RWPE1 (cell line): ENCODE measurements around the gene PHACTR3.
"Not testable (repeated sequence)": the region's sequence is repeated elsewhere in the genome, so short reads cannot be mapped to it uniquely, and the experiment has no call there.

Experiments
- CTCF ChIA-PET: fragments of 350-600 bp; sonication (Branson Sonifier 250); formaldehyde crosslinking; extraction: SDS; loops from one replicate; lab custom pipeline; 2021; lab: Yijun Ruan, JAX
- POLR2A ChIA-PET: fragments of 400-600 bp; formaldehyde crosslinking; extraction: SDS; loops from one replicate; lab custom pipeline; 2020; ENCODE audit warnings: antibody characterized with exemption; ENCODE audit not compliant: low non-redundant PET; lab: Yijun Ruan, JAX
- DNase-seq: peaks from one replicate; pipeline ENCODE4 v3.0.0; 2012; ENCODE audit warnings: low spot score
- H3K27ac ChIP-seq: fragments of 450-650 bp; 2 replicates; pipeline ENCODE4 v1.5.1; 2017
- TF ChIP-seq, protein P1 (sequence below): fragments of 450-650 bp; conservative IDR thresholded peaks from 2 replicates; pipeline ENCODE4 v1.5.1; 2017; ENCODE audit warnings: low read depth, mild to moderate bottlenecking

Gene PHACTR3

DNA sequence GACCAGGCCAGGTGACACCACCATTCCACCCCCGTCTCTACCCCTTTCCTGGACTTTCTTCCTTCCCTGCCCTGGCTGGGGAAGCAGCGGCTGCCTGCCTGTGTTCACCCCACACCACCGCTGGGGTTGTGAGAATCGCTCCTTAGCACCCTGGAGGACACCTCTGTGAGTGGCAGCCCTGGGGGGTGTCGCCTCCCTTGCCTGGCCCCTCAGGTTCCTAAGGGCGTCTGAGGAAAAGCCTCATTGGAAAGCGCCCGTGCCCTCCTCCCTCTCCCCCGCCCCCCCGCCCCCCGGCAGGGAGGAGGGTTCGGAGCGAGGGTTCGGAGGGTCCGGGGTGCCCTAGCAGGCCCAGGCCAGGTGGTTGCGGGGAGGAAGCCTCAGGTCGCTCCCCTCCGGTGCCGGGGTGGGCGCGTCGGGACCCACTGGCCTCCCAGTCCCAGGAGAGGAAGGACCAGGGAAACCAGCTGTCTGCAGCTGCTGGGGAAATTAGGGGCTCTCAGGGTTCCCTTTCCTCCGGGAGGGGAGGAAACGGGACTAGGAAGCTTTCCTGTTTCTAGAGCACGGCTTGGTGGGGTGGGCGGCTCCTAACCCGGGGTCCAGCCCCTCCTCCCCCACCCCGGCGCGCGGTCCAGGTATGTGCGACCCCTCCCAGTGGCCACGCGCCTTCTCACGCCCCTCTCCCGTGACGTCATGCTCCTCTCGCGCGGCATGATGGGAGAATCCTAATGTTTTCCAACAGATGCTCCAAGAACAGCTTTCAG lies at the start of gene PHACTR3:
TSS of gene PHACTR3 (plus strand) at position 760 of the 761 bp plus-strand sequence. CDS start 475 bp downstream, outside the sequence.
- DNase-seq, result no peak
- ChIA-PET POLR2A (interaction anchor here (0.6 kb wide), 2 partner anchors 75 to 149 kb away, joined by 5 to 8 read pairs; no protein-coding TSS in a partner anchor), CTCF (no interaction called here)
- TF ChIP-seq, protein P1, sequence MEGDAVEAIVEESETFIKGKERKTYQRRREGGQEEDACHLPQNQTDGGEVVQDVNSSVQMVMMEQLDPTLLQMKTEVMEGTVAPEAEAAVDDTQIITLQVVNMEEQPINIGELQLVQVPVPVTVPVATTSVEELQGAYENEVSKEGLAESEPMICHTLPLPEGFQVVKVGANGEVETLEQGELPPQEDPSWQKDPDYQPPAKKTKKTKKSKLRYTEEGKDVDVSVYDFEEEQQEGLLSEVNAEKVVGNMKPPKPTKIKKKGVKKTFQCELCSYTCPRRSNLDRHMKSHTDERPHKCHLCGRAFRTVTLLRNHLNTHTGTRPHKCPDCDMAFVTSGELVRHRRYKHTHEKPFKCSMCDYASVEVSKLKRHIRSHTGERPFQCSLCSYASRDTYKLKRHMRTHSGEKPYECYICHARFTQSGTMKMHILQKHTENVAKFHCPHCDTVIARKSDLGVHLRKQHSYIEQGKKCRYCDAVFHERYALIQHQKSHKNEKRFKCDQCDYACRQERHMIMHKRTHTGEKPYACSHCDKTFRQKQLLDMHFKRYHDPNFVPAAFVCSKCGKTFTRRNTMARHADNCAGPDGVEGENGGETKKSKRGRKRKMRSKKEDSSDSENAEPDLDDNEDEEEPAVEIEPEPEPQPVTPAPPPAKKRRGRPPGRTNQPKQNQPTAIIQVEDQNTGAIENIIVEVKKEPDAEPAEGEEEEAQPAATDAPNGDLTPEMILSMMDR, result no peak
- H3K27ac ChIP-seq, result no peak within 1 kb of the TSS

DNA sequence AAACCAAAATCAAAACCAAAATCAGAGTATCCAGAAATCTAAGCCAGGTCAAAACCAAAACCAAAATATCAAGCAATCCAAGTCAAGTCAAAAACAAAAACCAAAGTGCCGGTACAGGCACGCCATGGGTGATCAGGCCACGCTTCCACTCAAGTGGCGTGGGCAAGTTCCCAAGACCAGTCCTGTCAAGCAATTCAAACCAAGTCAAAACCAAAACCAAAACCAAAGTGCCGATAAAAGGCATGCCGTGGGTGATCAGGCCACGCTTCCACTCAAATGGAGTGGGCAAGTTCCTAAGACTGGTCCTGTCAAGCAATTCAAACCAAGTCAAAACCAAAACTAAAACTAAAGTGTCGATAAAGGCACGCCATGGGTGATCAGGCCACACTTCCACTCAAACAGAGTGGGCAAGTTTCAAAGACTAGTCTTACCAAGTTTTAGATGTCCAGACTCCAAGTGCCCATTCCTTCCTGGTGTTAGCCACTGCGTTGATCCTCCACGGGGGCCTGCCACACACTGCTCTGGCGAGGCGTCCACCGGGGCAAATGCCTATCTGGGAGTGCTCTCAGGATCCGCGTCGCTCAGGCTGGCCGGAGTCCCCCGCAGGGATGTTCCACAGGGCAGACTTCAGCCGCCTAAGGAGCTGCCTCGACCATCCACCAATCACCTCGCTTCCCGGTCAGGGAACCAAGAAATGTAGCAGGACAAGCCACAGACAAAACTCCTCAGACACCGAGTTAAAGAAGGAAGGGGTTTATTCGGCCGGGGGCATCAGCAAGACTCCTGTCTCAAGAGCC lies 46.4 kb upstream of the PHACTR3 start:
- CTCF ChIA-PET, POLR2A ChIA-PET, DNase-seq, H3K27ac ChIP-seq: not testable (repeated sequence)

DNA sequence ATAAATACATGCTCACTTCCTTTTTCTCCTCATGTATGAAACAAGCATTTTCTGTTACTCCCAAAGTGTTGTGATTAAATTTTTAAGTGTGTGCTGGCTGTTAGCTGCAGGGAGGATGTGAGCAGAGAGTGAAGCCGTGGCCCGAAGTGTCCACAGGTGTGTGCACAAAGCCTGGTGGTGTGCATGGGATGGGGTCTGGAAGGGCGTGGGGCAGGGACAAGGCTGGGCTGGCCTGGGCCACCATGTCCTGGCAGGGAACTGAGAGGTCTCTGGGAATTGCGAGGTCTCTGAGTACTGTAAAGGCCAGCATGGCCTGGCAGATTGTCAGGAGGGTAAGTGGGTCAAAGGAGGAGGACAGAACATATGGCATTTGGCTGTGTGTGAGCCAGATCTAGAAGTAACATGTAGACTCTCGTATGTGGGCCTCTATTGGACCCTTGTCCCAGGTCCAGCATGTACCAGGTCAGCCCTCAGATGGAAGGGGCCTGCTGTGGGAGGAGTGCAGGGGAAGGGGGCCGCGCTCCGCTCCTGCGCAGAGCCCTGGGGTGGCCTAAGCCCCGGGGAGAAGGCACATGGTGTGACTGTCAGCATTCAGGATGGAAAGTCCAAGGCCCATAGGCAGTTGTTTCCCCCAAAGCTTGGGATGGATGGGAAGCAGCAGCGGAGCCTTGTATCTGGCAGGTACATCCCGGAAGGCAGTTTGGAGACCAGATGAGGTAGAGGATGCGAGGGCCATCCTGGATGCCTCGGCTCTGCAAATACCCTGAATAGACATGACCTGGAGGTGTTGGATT lies 45.1 kb upstream of the PHACTR3 start:
- POLR2A ChIA-PET, result no interaction called here
- TF ChIP-seq, protein P1, result no peak
- H3K27ac ChIP-seq, result no peak overlapping the region
- DNase-seq, result no peak
- CTCF ChIA-PET, result interaction anchor here (0.6 to 5.0 kb wide), 4 partner anchors 12 to 390 kb away, joined by 5 to 46 read pairs (median 8); no protein-coding TSS in a partner anchor

DNA sequence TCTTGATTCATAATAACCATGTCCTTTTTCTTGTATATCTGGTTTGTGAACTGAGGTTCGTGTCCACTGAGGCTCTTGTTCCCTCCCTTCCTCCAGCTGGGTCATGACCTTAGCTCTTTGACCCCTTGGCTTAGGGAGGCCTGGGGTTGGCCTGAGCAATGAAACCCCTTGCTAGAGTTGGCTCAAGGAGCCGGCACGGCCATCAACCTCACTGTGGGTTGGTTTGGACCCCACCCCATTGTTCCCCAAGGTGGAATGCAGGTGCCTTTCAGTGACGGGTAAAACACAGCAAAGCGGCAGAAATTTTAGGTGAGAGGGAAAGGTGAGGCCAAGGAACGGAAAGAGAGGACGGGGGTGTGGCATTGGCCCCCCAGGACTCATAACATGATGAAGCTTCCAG lies 44.5 kb upstream of the PHACTR3 start:
- ChIA-PET CTCF (interaction anchor here (0.6 to 5.0 kb wide), 5 partner anchors 11 to 389 kb away, joined by 4 to 46 read pairs (median 5); no protein-coding TSS in a partner anchor), POLR2A (no interaction called here)
- no peak for DNase-seq
- TF ChIP-seq, protein P1, result no peak
- H3K27ac ChIP-seq, result no peak overlapping the region

DNA sequence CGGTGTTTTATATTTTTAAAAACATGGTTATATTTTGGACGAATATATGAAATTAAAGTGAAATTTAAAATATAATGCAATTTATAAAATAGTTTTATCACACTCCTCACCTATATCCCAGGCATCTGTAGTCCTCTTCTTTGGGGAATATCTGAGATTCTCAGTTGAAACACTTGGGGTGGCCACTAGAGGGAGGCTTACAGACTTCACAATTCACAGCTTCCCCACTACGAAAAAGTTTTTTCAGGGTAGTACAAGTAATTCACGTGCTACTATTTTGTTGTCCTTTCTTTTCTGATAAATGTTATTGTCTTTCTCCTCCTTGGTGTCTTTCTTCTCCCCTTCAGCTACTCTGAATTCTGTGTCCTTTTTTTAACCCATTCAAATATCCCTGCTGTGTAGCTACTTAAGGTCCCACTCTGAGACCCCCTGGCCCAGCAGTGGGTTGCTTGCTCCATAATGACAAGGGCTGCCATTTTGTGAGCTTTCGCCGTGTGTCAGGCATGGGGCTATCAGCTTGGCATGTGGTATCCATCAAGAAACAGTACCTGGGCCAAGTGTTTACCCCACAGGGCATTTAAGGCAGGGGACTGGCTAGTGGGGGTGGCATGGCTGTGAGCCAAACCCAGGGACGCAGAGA lies 43.6 kb upstream of the PHACTR3 start:
- CTCF ChIA-PET, result interaction anchor here (0.6 to 5.0 kb wide), 17 partner anchors 8 to 1970 kb away, joined by 3 to 46 read pairs (median 4); no protein-coding TSS in a partner anchor
- POLR2A ChIA-PET, result no interaction called here
- DNase-seq, result peak; percentile 82
- TF ChIP-seq, protein P1, result peak; percentile 65
- H3K27ac ChIP-seq, result no peak overlapping the region

DNA sequence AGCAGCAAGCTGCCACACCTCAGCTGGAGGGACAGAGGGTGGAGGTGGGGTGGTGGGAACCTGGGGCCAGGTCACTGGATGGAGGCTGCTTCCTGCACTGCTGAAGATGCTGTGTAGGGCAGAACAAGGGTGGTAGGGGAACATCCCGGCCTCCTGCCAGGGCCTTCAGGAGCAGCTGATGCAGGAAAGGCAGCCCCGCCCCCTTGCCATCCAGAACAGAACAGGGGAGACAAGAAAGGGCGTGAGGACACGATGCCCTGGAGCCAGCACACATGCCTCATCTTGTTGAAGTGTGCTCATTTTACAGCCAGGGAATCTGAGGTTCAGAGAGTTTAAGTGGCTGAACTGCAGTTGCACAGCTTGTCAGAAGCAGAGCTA lies 43.1 kb upstream of the PHACTR3 start:
- DNase-seq, result peak; percentile 60
- ChIA-PET CTCF (interaction anchor here (0.6 to 5.0 kb wide), 15 partner anchors 9 to 1969 kb away, joined by 3 to 46 read pairs (median 4); no protein-coding TSS in a partner anchor), POLR2A (no interaction called here)
- TF ChIP-seq, protein P1, result no peak
- no peak overlapping the region for H3K27ac ChIP-seq
